DMS114 treated with DMSO at 0.1 percent for 48 hours (cell line): ENCODE measurements around the gene ITPRID1.
"Not testable (repeated sequence)": the region's sequence is repeated elsewhere in the genome, so short reads cannot be mapped to it uniquely, and the experiment has no call there.

ENCODE experiments used
- DNase-seq: peaks from one replicate; lab custom pipeline; 2025; ENCODE audit not compliant: unreplicated experiment; lab: John Stamatoyannopoulos, UW

Gene ITPRID1

DNA sequence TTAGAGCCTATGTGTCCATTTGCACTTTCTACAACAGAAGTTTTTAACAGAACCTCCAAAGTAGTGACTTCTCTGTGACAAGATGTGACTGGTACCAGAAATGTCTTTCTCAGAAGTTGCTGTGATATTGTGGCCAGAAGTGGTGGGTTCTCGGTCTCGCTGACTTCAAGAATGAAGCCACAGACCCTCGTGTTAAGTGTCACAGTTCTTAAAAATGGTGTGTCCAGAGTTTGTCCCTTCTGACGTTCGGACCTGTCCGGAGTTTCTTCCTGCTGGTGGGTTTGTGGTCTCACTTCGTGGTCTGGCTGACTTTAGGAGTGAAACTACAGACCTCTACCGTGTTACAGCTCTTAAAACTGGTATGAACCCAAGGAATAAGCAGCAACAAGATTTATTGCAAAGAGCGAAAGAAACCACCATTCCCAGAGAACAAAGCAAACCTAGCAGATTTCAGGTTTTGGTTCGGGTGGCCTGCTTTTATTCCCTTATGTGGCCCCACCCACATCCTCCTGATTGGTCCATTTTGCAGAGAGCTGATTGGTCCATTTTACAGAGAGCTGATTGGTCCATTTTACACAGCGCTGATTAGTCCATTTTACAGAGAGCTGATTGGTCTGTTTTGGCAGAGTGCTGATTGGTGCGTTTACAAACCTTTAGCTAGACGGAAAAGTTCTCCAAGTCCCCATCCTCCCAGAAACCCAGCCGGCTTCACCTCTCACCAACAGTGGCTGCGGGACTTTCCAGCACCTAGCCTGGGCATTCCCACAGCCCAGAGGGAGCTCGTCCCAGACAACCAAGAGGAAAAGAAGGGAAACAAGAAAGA is 3.0 kb downstream of the ITPRID1 start:
- no peak for DNase-seq

GRCh38 chr7:31517513-31517912 is 3.6 kb downstream of the ITPRID1 start:
- DNase-seq: no peak

DNA sequence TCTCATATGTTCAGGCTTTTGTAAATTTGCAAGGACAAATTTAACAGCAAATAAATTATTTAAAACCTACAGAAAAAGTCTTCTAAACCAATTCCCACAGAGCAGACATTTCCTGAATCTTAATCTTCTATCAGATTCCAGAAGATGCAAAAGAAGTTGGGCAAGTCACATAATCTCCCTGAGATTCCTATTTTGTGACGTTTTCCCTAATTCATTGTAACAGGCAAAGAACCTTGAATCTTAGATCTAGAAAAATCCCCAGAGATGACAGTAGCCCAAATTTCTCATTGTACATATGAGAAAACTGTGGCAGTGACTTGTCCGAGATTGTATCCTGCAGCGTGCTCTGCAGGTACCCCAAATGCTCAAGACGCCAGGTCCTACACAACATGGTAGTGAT is 4.9 kb downstream of the ITPRID1 start:
- no peak for DNase-seq

DNA sequence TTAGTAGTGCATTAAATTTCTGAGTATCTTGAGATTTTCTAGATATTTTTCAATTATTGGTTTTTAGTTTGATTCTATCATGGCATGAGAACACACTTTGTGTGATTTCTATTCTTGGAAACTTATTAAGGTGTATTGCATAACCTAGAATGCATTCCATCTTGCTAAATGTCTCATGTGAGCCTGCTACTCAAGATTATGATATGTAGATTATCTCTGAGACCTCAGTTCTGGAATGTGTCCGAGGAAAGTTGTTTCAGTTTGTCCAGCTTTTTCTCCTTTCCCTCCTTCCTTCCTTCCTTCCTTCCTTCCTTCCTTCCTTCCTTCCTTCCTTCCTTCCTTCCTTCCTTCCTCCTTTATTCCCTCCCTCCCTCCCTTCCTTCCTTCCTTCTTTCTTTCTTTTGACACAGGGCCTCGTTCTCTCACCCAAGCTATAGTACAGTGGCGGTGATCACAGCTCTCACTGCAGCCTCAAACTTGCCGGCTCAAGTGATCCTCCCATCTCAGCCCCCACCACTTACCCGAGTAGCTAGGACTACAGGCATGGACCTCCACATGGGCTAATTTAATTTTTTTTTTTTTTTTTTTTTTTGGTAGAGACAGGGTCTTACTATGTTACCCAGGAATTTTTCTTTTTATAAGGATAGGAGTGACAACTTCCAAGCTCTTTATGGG is 7.6 kb downstream of the ITPRID1 start:
- no peak for DNase-seq

DNA sequence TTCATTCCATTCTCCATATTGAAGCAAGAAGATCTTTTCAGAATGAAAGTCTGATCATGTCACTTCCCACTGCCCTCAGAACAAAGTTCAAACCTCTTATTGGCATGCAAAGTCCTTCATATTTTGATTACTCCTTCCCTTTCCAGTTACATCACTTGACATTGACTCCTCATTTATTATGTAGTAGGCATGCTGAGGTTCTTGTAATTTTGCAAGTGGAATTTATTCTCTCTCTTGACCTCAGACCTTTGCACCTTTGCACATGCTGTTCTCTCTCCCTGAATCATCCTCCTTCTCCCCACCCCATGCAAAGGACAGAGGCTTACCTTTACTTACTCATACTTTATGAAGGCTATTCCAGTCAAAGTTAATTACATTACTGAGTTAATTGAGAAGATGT is 13.0 kb downstream of the ITPRID1 start:
- DNase-seq: no peak

- DNase-seq: no peak
These were observed 15.2 kb downstream of the ITPRID1 start for GRCh38 chr7:31529103-31529502.

GRCh38 chr7:31540651-31541185 is 26.8 kb downstream of the ITPRID1 start:
- DNase-seq: not testable (repeated sequence)

DNA sequence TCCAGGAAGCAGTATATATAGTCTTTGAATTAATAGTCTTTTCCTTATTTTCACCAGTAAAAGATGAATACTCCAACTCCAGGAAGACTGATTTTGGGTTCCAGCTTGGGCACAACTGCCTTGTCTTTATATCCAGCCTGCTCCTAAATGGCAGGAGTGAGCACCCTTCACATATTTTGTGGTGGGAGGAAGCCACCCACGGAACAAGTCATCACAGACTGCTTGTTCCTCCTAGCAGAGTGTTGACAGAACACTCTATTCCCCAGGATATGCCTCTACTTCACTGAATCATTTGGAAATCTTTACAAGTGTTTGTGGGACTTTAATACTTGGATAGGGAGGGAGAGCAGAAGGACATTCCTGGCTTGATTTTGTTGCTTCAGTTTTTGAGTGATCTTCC is 31.7 kb downstream of the ITPRID1 start:
- no peak for DNase-seq

DNA sequence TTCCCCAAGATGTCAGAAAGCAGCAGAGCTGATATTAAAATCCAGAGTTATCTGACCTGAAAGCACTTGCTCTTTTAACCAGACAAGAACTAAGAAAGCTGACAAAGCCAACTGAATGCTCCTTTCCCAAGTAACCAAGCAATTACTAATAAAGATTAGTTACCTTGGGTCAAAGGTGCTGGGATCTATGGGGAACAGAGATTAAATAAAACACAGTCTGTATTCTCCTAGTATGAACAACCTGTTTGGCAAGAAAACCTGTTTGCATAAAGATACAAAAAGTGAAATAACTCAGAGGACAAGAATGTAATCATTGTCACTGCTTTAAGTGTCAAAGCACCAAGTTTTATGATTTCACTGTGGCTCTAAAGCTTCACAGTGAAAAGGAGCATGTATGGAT is 35.7 kb downstream of the ITPRID1 start:
- no peak for DNase-seq

GRCh38 chr7:31550432-31550831 is 36.5 kb downstream of the ITPRID1 start:
- DNase-seq: no peak

DNA sequence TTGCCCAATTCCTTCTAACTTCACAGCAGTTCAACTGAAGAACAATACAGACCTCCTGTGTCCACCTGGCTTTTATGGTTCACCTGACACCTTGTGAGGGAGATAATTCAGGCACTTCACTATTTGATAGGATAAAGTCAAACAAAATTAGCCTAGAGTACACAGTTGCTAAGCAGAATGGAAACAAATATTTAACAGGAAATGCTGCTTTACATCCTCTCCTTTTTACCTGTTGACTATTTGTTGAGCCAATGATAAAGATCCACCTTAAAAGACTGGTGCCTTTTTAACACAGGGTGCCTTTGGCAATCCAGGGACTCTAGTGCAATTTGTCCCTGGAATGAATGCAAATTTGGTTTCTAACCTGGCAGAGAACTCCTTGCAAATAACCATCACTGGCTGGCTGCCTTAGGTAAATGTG is 39.8 kb downstream of the ITPRID1 start:
- no peak for DNase-seq

- no peak for DNase-seq
These were observed 48.1 kb downstream of the ITPRID1 start for GRCh38 chr7:31562002-31562401.

DNA sequence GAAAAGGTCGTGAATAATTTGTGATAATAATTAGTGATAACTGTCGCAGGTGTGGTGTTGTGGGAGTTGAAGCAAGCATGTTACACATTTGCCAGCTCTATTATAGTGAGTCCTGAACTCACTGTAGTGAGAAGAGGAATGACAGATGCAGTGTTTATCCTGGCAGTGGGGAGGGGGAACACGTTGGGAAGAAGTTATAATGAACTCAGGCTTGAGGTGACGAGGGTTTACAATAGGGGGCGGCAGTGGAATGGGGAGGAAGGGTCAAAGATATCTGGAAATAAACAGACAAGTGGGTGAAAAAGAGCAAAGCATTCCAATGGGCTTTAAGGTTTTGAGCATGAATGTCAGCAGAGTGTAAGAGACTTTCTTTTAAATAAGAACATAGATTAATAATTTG is 49.6 kb downstream of the ITPRID1 start:
- DNase-seq: no peak

GRCh38 chr7:31563951-31564350 is 50.1 kb downstream of the ITPRID1 start:
- no peak for DNase-seq

- no peak for DNase-seq
These were observed 50.8 kb downstream of the ITPRID1 start for GRCh38 chr7:31564661-31565060.

- no peak for DNase-seq
These were observed 55.6 kb downstream of the ITPRID1 start for GRCh38 chr7:31569528-31569927.

DNA sequence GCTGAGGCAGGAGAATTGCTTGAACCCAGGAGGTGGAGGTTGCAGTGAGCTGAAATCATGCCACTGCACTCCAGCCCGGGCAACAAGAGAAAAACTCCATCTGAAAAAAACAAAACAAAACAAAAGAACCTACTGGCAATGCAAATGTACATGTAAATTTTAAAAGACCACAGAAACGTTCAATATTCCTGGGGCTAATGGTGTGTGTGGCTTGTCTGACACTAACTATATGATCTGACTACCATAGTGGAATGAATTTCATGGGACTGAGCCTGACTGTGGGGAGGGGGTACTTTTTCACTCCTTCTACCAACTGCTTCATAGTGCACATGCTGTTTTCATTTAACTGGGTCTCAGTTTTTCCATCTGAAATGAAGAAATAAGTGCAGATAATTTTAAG is 69.6 kb downstream of the ITPRID1 start:
- DNase-seq: no peak

- no peak for DNase-seq
These were observed 70.1 kb downstream of the ITPRID1 start for GRCh38 chr7:31583942-31584341.

GRCh38 chr7:31595390-31595789 is 81.5 kb downstream of the ITPRID1 start:
- no peak for DNase-seq

DNA sequence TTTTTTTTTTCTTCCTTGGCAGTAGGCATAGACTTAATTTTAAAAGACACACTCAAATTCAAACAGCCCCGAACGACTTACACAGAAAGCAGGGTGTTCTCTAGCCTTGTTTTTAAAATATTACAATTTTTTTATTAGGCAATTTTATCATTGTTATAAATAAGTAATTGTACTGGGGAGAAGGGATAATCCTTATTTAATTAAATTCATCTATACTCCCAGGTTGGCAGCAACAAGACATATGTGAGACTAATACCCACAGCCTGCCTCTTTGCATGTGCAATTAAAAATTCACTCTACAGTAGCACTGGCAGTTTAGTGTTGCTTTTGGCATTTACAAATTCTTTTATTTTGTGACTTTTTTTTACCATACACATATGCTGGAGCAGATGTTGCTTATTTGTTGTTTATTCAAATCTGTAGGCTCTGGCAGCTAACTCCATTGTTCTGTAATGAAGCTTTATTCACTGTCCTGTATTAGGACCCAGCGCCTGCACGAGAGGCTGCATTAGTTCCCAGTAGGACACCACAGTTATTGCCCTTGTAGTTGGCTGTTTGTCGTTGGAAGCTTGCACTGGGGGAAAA is 88.2 kb downstream of the ITPRID1 start:
- DNase-seq: no peak

- no peak for DNase-seq
These were observed 89.2 kb downstream of the ITPRID1 start for GRCh38 chr7:31603046-31603445.

DNA sequence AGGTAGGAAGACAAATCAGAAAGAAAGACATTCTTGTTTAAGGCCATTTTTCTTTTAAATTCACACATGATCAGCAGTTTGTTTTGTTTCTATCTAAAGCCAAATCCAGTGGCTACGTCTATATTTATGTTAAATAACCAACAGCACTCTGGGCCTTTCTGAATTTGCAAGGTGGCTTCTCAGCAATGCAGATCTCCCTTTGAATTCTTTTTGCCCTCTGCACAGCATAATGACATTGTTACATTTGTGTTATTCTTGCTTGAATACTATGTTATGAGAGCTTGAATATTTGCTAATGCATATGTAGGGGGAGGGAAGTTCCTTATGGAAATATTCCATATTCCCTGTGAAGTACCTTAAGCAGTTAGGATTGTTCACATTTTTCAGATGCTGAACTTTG is 99.7 kb downstream of the ITPRID1 start:
- DNase-seq: no peak
